ENCODE measurements around the gene MKRN1.

GRCh38 chr7:140489026-140489359 lies 9.7 kb upstream of the MKRN1 start:
- TF ChIP-seq CTCF (IDR thresholded peaks at IDR 0.05) (no peak), EP300 (IDR thresholded peaks at IDR 0.05) (no peak)
